ENCODE data around the gene PROM1. TPM values are rescaled to one million over a fixed set of nuclear protein-coding genes. Genes with fewer than 3 reads are reported as not detected.

PROM1 gene
- total RNA-seq, 4 donors from 2014 or later: 3.4 to 9.0 (median 5.0) TPM

DNA sequence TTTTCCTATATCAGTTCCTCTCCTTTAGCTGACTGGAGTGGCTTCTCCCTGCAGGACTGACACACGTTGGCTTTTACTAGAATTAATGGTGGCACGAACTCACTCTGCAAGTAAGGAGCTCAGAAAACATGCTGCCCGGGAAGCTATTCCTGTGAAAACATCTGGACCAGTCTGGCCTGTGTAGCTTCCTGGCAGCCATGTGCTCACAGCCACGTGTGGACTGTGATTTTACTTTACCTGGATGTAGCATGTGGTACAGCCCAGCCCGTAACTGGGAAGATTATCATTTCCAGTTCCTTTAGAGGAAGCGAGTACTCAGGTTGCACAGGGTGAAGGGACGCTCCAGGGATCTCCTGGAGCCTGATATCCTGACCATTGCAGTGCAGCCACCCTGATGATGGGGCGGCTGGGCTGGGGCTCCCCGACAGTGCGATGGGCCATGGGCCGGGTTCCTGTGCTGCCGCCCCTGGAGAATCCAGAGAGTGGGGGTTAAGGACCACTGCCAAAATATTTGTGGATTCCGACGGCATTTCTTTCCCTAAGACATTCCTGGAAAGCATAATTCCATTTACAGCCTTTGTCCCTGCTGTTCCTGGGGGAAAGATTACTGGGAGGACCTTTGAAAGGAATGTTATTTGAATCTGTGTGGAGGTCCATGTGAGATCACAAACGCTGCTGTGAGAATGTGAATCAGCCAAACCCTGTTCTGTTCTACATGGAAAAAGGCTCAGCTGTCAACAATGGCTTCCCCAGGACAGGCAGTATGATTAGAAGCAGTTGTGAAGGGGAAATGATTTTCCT, 35.0 kb downstream of the PROM1 start:
- Histone ChIP-seq H3K27ac (no peak overlapping the region), H3K36me3 (no peaks in the 10 kb centered on the region), H3K4me3 (no peak overlapping the region), H3K9me3 (no peaks in the 10 kb centered on the region), H3K4me1 (no peaks in the 10 kb centered on the region), H3K27me3 (peaks cover 12% of the 10 kb centered on the region)
- TF ChIP-seq EP300 (IDR thresholded peaks at IDR 0.05) (no peak), CTCF (IDR thresholded peaks at IDR 0.05) (no peak), POLR2A (IDR thresholded peaks at IDR 0.05) (no peak), POLR2AphosphoS5 (IDR thresholded peaks at IDR 0.05) (no peak)
- no peak for DNase-seq (ENCODE audit: low spot score in 2 of 2)
- WGBS: 63% methylated on average over 15 of the region's 15 CpGs

DNA sequence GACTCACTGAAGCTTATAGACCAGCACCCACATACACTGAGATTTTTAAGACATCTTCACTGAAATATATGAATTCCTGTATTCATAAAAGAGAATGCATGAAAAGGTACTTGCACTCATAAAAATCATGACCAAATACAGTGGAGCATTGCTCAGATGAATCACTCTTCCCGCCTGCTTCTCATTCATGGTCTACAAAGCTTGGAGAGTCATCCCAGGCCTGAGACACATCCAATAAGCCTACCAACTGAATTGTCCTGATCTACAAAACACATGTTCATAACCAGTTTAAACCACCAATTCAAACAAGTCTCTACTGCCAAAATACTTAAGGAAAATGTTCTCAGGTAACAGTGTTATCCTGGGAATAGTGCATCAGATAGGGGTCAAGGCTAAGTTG, 38.1 kb downstream of the PROM1 start:
- Histone ChIP-seq H3K4me3 (no peak overlapping the region), H3K27me3 (peaks cover 7% of the 10 kb centered on the region), H3K27ac (no peak overlapping the region), H3K4me1 (no peaks in the 10 kb centered on the region), H3K36me3 (no peaks in the 10 kb centered on the region), H3K9me3 (no peaks in the 10 kb centered on the region)
- WGBS: 100% methylated on average over 1 of the region's 1 CpG
- TF ChIP-seq EP300 (IDR thresholded peaks at IDR 0.05): no peak
- no peak for TF ChIP-seq CTCF (IDR thresholded peaks at IDR 0.05)
- no peak for TF ChIP-seq POLR2A (IDR thresholded peaks at IDR 0.05)
- TF ChIP-seq POLR2AphosphoS5 (IDR thresholded peaks at IDR 0.05): no peak
- DNase-seq (ENCODE audit: low spot score in 2 of 2): no peak

DNA sequence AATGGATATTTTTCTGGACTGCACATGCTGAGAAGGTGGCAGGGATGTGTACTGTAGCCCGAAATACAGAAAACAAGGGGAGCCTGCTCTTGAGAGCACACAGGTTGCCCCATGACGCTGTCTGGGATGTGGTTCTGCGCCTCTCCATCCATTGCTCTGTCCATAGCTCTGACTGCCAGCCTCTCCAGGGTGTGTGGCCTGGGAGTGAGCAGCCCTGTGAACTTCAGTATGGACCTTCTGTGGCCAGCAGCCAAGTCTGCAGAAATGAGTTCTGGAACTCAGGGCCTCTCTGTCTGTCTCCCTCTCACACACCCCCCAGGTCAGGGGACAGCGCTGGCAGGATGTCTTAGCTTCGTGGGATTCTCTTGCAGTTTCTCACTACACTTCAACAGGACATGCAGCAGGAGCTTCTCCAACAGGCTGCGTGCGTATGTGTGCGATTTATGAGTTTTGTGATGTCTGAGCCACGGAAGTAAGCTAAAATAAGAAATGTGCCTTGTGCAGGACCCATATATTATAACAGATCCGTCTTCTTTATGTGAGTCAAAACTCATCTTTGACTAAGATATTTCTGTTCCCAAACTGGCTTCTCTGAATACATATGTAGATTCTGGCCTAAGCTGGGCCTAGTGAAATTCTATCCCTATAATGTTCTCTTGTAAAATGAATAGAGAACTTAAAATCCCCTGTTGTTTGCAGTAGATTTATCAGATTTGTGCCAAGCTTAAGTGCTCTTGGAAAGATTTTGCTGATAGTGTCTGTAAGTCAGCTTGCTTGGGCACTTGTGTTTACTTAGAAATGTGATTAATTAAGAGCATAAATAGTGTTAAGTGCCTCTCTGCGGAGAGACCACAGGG, 40.0 kb downstream of the PROM1 start:
- H3K27me3 ChIP-seq: peaks cover 3% of the 10 kb centered on the region

DNA sequence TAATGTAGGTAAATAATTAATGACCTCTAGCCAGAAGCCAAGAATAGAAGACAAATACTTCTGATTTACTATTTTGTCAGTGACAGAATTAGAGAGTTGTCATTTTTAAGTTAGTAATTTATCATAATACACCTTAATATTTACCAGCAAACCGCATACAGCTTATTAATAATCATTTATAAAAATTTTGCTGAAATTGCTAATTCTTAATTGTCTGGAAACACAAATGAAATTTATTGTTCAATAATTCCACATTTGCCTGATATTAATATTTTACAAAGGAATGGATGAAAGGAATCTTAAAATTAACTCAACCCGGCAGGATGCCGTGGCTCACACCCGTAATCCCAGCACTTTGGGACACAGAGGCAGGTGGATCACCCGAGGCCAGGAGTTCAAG, 44.7 kb downstream of the PROM1 start:
- no peaks in the 10 kb centered on the region for H3K4me1 ChIP-seq
- H3K27ac ChIP-seq: no peak overlapping the region
- no peaks in the 10 kb centered on the region for H3K36me3 ChIP-seq
- DNase-seq (ENCODE audit: low spot score in 2 of 2): no peak
- WGBS: 94% methylated on average over 5 of the region's 5 CpGs
- no peaks in the 10 kb centered on the region for H3K9me3 ChIP-seq
- no peaks in the 10 kb centered on the region for H3K27me3 ChIP-seq
- no peak overlapping the region for H3K4me3 ChIP-seq
- TF ChIP-seq POLR2A (IDR thresholded peaks at IDR 0.05) (no peak), POLR2AphosphoS5 (IDR thresholded peaks at IDR 0.05) (no peak), EP300 (IDR thresholded peaks at IDR 0.05) (no peak), CTCF (IDR thresholded peaks at IDR 0.05) (no peak)

More for the DNA sequence above, 40.0 kb downstream of the PROM1 start:
- TF ChIP-seq CTCF (IDR thresholded peaks at IDR 0.05): no peak
- no peak for TF ChIP-seq POLR2A (IDR thresholded peaks at IDR 0.05)
- no peak for TF ChIP-seq POLR2AphosphoS5 (IDR thresholded peaks at IDR 0.05)
- no peak for TF ChIP-seq EP300 (IDR thresholded peaks at IDR 0.05)
- Histone ChIP-seq H3K27ac (no peak overlapping the region), H3K36me3 (no peaks in the 10 kb centered on the region), H3K4me1 (no peaks in the 10 kb centered on the region), H3K9me3 (no peaks in the 10 kb centered on the region), H3K4me3 (no peak overlapping the region)
- WGBS: 90% methylated on average over 11 of the region's 11 CpGs
- DNase-seq (ENCODE audit: low spot score in 2 of 2): no peak

DNA sequence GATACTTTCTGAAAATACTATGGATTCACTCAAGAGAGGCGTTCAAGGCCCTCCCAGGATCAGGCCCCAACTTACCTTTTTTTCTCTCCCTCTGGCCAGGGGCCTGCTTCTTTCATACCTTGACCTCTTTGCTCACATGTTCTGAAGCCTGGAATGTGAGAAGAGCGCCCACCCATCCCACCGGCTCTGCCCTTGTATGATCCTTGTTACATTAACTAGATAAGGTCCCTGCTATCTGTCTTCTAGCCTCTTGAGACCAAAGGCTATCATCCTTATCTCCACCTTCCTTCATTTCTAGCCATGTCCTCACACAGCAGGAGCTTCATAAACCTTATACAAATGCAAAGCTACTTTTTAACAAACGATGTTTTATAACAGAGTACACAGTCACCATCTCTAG, 45.9 kb downstream of the PROM1 start:
- Histone ChIP-seq H3K27ac (no peak overlapping the region), H3K4me1 (no peaks in the 10 kb centered on the region), H3K9me3 (no peaks in the 10 kb centered on the region), H3K36me3 (no peaks in the 10 kb centered on the region), H3K4me3 (no peak overlapping the region), H3K27me3 (no peaks in the 10 kb centered on the region)
- TF ChIP-seq POLR2A (IDR thresholded peaks at IDR 0.05): no peak
- no peak for TF ChIP-seq POLR2AphosphoS5 (IDR thresholded peaks at IDR 0.05)
- no peak for TF ChIP-seq EP300 (IDR thresholded peaks at IDR 0.05)
- TF ChIP-seq CTCF (IDR thresholded peaks at IDR 0.05): no peak
- DNase-seq (ENCODE audit: low spot score in 2 of 2): no peak
- 88% methylated on average over 4 of the region's 4 CpGs for WGBS
